ENCODE measurements around the gene LRIT1.

- TF ChIP-seq CTCF (conservative IDR thresholded peaks at IDR 0.05): no peak
- TF ChIP-seq EZH2 (IDR thresholded peaks at IDR 0.05; ENCODE audit: low read depth): no peak
Observed at GRCh38 chr10:84232376-84232775, 9.0 kb downstream of the LRIT1 start.

All from PC-9 (cell line).